K562 (cell line): ENCODE results near the gene CLASP1.

Source experiments
- ASH1L ChIP-seq: fragments of 450-650 bp; IDR thresholded peaks from 2 replicates; pipeline ENCODE4 v1.6.1; 2018; ENCODE audit warnings: borderline replicate concordance, mild to moderate bottlenecking, low read depth; ENCODE audit not compliant: partially characterized antibody
- BCL6 ChIP-seq: fragments of 250-450 bp; sonication (Bioruptor Pico); IDR thresholded peaks from 2 replicates; pipeline ENCODE4 v1.4.0; 2020
- CREBBP ChIP-seq: IDR thresholded peaks from one replicate; pipeline ENCODE4 v1.6.1; 2012; ENCODE audit warnings: low read depth, mild to moderate bottlenecking, control low read depth, inconsistent platforms, low read length
- CTCF ChIP-seq, 3 experiments: IDR thresholded peaks in 2 of 3; conservative IDR thresholded peaks in 1 of 3; 2 replicates each; pipeline ENCODE4 v1.5.1; 2011 to 2012; ENCODE audit warnings: low read length in 3 of 3, mild to moderate bottlenecking in 3 of 3, control low read depth in 2 of 3, improper control_type of control experiment in 1 of 3, inconsistent platforms in 1 of 3, low read depth in 1 of 3, mixed read lengths in 1 of 3, moderate library complexity in 1 of 3; ENCODE audit not compliant: insufficient read depth in 2 of 3
- E2F6 ChIP-seq, 2 experiments: IDR thresholded peaks; 2 replicates each; pipeline ENCODE4 v1.6.1; 2011; ENCODE audit warnings: borderline replicate concordance in 1 of 2, control low read depth in 1 of 2, low read depth in 1 of 2, low read length in 1 of 2, mild to moderate bottlenecking in 1 of 2, mixed read lengths in 1 of 2, moderate library complexity in 1 of 2; ENCODE audit not compliant: insufficient read depth in 1 of 2, insufficient read length in 1 of 2, poor library complexity in 1 of 2, severe bottlenecking in 1 of 2; ENCODE audit errors: extremely low read depth in 1 of 2
- FOXP4 ChIP-seq: sonication (generic); formaldehyde crosslinking; IDR thresholded peaks from 2 replicates; pipeline ENCODE4 v1.8.0; 2022; ENCODE audit warnings: mild to moderate bottlenecking, missing genetic modification reagents, borderline replicate concordance
- HMG20B ChIP-seq: fragments of 250-450 bp; sonication (Bioruptor Pico); IDR thresholded peaks from 2 replicates; pipeline ENCODE4 v1.5.0; 2021; ENCODE audit warnings: mild to moderate bottlenecking
- MAFF ChIP-seq: IDR thresholded peaks from 2 replicates; pipeline ENCODE4 v1.6.1; 2012; ENCODE audit warnings: low read length, improper control_type of control experiment
- MTA3 ChIP-seq: fragments of 450-650 bp; formaldehyde crosslinking; IDR thresholded peaks from 2 replicates; pipeline ENCODE4 v1.6.1; 2017; ENCODE audit warnings: mild to moderate bottlenecking, borderline replicate concordance
- SMARCB1 ChIP-seq: IDR thresholded peaks from 2 replicates; pipeline ENCODE4 v1.6.1; 2011; ENCODE audit warnings: improper control_type of control experiment, low read depth; ENCODE audit not compliant: insufficient read length
- TFAP4 ChIP-seq: sonication (generic); formaldehyde crosslinking; IDR thresholded peaks from 2 replicates; pipeline ENCODE4 v1.8.0; 2022; ENCODE audit warnings: missing genetic modification reagents, mild to moderate bottlenecking, moderate library complexity, borderline replicate concordance
- ZKSCAN1 ChIP-seq: fragments of 150-350 bp; IDR thresholded peaks from 2 replicates; pipeline ENCODE4 v1.6.1; 2016; ENCODE audit warnings: low read depth, low read length
- ZNF282 ChIP-seq: sonication (generic); formaldehyde crosslinking; IDR thresholded peaks from 2 replicates; pipeline ENCODE4 v1.8.1; 2023; ENCODE audit warnings: missing genetic modification reagents

GRCh38 chr2:121409388-121409787, 239.9 kb downstream of the CLASP1 start:
- no peak for TF ChIP-seq CREBBP
- TF ChIP-seq ZNF282 (CRISPR knock-in tag) = no peak
- no peak for TF ChIP-seq SMARCB1
- no peak for TF ChIP-seq MAFF
- TF ChIP-seq TFAP4 = no peak
- no peak for TF ChIP-seq HMG20B (CRISPR knock-in tag)
- TF ChIP-seq MTA3 = no peak
- TF ChIP-seq CTCF (IDR thresholded peaks at IDR 0.05 in 2 of 3, conservative IDR thresholded peaks at IDR 0.05 in 1 of 3; ENCODE audit: insufficient read depth in 2 of 3, low read depth in 1 of 3, low read length in 3 of 3) = no peak
- TF ChIP-seq ZKSCAN1 = no peak
- TF ChIP-seq BCL6 = no peak
- TF ChIP-seq FOXP4 = no peak
- no peak for TF ChIP-seq ASH1L
- no peak for TF ChIP-seq E2F6 (IDR thresholded peaks at IDR 0.05; ENCODE audit: borderline replicate concordance in 1 of 2, extremely low read depth in 1 of 2, insufficient read depth in 1 of 2, insufficient read length in 1 of 2, low read depth in 1 of 2, low read length in 1 of 2, poor library complexity in 1 of 2, severe bottlenecking in 1 of 2)
